GM12891 (cell line): ENCODE results near the gene SCP2.

Experiments
- DNase-seq: peaks from one replicate; pipeline ENCODE4 v3.0.0; 2011; ENCODE audit warnings: low spot score; ENCODE audit not compliant: insufficient read length
- FAIRE-seq: peaks from 2 replicates; lab custom pipeline; 2011; peaks lifted over from hg19 to GRCh38; lab: Jason Lieb, UNC
- PAX5 ChIP-seq: IDR thresholded peaks from 2 replicates; pipeline ENCODE4 v1.6.1; 2011; ENCODE audit warnings: low read length, moderate library complexity, mild to moderate bottlenecking; ENCODE audit not compliant: insufficient read depth, severe bottlenecking
- POLR2A ChIP-seq: IDR thresholded peaks from 2 replicates; pipeline ENCODE4 v1.6.1; 2011; ENCODE audit warnings: low read depth, low read length, control low read depth
- POLR2AphosphoS5 ChIP-seq: IDR thresholded peaks from 2 replicates; pipeline ENCODE4 v1.6.1; 2011; ENCODE audit warnings: low read depth, low read length, control low read depth
- POU2F2 ChIP-seq: IDR thresholded peaks from 2 replicates; pipeline ENCODE4 v1.6.1; 2011; ENCODE audit warnings: low read depth, mild to moderate bottlenecking, control low read depth, low read length, moderate library complexity
- SPI1 ChIP-seq: IDR thresholded peaks from 2 replicates; pipeline ENCODE4 v1.6.1; 2011; ENCODE audit warnings: low read depth, low read length, control low read depth
- TAF1 ChIP-seq: IDR thresholded peaks from 2 replicates; pipeline ENCODE4 v1.6.1; 2011; ENCODE audit warnings: low read depth, low read length, control low read depth

Gene SCP2

DNA sequence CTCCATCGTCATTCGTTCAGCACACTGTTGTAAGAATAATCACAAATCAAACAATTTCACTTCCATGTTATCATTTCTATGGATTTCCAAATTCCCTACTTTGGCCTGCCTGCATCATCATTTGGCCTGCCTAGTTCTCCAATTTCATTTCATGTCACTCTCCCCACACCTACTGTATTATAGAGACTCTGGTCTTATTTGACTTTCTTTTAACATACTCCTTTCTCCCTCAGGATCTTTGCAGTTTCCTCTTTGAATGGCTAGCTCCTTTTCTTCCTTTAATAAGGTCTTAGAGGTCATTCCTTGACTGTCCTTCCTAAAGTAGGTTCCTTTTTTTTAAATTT is 98.7 kb downstream of the SCP2 start:
- no peak for FAIRE-seq
- TF ChIP-seq SPI1 = no peak
- no peak for TF ChIP-seq POU2F2
- no peak for TF ChIP-seq POLR2AphosphoS5
- no peak for TF ChIP-seq POLR2A
- no peak for TF ChIP-seq TAF1
- TF ChIP-seq PAX5 = no peak

DNA sequence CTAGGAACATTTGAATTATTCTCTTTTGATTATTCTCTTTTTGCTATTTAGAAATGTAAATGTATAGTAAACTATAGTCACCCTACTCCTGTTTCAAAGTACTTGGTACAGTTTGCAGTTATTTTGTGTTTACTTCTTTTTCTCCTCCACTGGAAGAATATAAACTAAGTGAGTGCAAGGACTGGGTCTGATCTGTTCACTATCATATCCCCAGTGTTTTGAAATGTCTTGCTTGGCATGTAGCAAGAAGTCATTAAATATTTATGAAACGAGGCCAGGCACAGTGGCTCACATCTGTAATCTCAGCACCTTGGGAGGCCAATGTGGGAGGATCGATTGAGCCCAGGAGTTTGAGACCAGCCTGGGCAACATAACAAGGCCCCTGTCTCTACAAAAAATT is 99.2 kb downstream of the SCP2 start:
- DNase-seq (no peak), FAIRE-seq (no peak)
- TF ChIP-seq TAF1 (no peak), POU2F2 (no peak), SPI1 (no peak), PAX5 (no peak), POLR2A (no peak), POLR2AphosphoS5 (no peak)

More for the DNA sequence above, 98.7 kb downstream of the SCP2 start:
- no peak for DNase-seq

DNA sequence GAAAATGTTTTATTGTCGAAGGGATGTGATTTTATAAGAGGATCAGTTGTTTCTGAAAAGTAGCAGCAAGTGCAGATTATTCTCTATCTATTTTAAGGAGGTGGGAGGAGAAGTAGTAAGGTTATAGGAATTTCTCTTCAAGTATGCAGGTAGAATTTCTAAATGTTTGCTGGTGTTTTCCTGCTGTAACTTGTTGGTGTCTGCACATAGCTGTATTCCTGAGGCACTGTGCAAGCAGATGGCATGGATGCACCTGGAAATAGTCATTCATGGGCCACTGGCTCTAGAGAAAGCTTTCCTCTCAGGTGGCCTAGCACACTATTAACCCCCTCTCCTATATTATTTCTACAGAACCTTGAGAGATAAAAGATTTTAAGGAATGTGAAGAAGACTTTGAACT is 104.7 kb downstream of the SCP2 start:
- FAIRE-seq = no peak
- TF ChIP-seq TAF1 (no peak), PAX5 (no peak), POU2F2 (no peak), SPI1 (no peak), POLR2A (no peak), POLR2AphosphoS5 (no peak)
- DNase-seq = no peak

DNA sequence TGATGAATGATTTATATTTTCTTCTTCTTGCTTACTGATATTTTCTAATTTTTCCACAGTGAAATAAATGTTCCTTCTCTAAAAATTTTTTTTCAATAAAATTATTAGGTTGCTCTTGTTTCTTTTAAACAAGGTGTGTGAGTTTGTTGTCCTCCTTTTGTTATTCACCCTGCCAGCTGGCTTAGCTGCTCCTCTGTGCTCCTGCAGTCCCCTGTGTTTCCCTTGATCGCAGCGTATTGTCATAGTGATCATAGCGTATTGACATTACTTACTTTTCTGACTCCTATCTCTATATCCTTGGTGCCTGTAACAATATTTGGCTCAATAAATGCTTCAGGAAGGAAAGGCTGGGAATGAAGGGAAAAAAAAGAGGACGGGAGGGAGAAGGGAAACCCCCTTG is 110.1 kb downstream of the SCP2 start:
- TF ChIP-seq POLR2A = no peak
- no peak for FAIRE-seq
- DNase-seq = no peak

DNA sequence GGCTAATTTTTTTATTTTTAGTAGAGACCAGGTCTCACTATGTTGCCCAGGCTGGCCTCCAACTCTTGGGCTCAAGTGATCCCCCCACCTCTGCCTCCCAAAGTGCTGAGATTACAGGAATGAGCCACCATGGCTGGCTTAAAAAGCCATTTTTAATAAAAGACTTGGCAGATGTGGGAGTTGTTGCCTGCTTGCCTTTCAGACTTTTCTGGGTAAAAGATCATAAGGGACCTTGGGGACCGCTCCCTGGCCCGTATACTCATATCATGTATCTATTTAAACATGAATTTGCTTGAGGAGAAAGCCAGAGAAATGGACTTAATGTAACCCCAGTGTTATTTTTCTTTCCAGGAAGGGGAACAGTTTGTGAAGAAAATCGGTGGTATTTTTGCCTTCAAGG is 111.5 kb downstream of the SCP2 start:
- FAIRE-seq (no peak), DNase-seq (no peak)
- TF ChIP-seq POU2F2 (no peak), PAX5 (no peak), POLR2AphosphoS5 (no peak), TAF1 (no peak), SPI1 (no peak), POLR2A (no peak)

DNA sequence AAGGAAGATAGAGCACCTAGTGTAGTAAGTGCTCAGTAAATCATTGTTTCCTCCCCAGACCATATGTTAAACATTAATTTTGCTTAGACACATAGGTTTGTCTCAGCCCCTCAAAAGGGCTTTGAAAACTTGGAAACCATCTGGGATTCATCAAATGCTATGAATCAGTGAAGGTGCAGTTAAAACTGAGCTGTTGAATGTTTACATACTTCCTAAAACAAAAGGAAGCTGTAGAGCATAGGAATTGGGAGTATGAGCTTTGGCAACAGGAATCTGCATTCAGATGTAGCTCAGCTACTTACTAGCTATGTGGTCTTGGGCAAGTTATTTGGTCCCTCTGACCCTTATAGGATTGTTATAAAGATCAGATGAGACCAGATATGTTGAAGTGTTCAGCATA is 116.2 kb downstream of the SCP2 start:
- DNase-seq (no peak), FAIRE-seq (no peak)
- TF ChIP-seq TAF1 (no peak), PAX5 (no peak), POU2F2 (no peak), POLR2AphosphoS5 (no peak), POLR2A (no peak), SPI1 (no peak)

DNA sequence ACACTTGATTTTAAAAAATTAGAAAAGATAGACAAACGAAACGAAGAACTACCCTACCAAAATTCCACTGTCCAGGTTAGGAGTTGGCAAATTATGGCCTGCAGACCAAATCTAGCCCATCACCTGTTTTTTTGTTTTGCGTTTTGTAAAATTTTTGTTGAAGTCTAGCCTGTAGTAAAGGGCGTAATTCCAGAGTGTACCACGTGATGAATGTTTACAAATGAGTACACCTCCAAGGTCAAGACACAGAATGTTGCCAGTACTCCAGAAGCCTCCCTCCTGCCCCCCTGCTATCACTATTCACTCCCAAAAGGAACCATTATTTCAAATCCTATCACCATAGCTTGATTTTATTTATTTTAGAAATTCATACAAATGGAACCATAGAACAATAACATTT is 117.8 kb downstream of the SCP2 start:
- TF ChIP-seq SPI1 = no peak
- no peak for TF ChIP-seq PAX5
- no peak for TF ChIP-seq TAF1
- TF ChIP-seq POLR2AphosphoS5 = no peak
- TF ChIP-seq POU2F2 = no peak
- no peak for TF ChIP-seq POLR2A
- DNase-seq (no peak), FAIRE-seq (no peak)

DNA sequence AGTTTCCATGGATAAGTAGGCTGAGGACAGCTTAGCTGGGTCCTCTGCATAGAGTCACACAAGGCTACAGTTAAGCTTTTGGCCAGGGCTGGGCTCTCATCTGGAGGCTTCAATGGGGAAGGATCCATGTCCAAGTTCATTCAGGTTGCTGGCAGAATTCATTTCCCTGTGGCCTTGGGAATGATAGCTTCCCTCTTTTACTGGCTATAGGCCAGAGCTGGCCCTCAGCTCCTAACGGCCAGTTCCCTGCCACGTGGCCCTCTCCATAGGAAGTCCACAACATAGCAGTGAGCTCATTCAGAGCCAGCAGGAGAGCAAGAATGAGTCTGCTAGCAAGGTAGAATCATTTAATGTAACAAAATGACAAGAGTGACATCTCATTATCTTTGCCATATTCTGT is 119.9 kb downstream of the SCP2 start:
- no peak for TF ChIP-seq SPI1
- TF ChIP-seq POLR2AphosphoS5 = no peak
- no peak for TF ChIP-seq PAX5
- TF ChIP-seq TAF1 = no peak
- no peak for TF ChIP-seq POU2F2
- no peak for TF ChIP-seq POLR2A
- DNase-seq = no peak

DNA sequence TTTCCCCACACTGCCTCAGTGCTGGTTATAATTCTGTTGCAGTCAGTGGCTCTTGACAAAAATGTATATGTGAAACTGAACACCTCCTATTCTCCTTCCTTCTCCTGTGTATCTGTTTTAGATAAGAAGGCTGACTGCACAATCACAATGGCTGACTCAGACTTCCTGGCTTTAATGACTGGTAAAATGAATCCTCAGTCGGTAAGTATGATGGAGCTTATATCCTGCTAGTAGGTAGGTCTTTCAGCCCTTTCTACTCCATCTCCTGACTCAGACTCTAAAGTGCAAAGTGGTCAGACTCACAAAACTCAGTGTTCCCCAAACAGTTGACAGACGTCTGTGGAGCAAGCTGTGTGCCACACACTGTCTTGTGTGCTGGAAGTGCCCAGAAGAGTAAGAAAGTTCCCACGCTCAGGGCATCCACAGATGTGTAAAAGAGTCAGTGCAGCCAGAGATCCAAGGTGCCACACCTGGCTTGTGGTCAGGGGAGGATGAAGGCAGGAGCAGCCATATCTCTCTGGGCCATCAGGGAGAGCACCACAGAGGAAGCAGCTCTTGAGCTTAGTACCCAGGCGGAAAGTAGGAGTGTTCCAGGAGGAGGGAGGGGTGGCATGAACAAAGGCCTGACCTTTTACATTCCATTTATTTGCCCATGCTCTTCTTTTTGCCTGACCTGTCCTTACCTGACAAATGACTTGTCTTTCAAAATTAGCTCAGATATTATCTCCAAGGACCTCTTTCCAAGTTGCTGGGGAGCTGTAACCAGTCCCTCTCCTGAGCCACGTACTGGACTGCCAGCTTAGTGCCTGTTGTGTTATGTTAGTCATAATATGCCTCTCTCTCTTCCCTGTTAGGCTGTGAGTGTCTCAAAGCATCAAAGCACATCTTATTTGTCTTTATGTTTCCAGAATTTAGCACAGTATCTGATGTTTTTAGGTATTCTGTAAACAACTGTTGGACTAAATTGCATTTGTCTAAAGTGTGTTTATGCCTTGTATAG is 121.0 kb downstream of the SCP2 start:
- no peak for TF ChIP-seq PAX5
- no peak for TF ChIP-seq POLR2AphosphoS5
- no peak for TF ChIP-seq POLR2A
- no peak for TF ChIP-seq SPI1
- TF ChIP-seq POU2F2 = no peak
- no peak for TF ChIP-seq TAF1
- DNase-seq (no peak), FAIRE-seq (no peak)

More for the DNA sequence above, 119.9 kb downstream of the SCP2 start:
- FAIRE-seq = no peak

DNA sequence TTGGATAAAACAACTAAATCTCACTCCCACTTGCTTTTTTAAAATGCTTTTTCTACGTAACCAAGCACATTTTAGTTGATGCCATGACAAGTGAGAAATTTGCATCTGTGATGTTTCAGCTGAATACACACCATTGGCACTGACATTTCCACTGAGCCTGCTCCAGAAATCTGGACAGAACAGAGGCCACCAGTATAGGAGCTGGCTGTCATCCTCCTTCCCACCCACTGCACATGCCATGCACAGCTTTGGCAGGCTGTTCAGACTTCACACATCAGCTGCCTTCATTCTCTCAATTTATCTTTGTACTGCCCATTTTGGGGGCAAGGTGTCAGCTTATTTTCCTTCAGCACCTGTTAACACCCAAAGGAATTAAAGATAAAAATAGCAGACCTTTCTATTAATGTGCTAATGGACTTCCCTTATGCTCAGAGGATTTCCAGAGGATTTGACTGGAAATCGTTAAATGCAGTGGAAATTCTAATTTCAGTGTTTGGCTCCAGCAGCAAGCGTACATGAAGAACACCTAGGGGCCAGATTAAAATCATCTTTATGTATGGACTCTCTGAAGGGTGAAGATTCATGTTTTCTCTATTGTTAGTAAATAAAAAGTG is 122.0 kb downstream of the SCP2 start:
- DNase-seq = no peak
- TF ChIP-seq POLR2AphosphoS5 (no peak), TAF1 (no peak), POLR2A (no peak)
- FAIRE-seq = no peak

DNA sequence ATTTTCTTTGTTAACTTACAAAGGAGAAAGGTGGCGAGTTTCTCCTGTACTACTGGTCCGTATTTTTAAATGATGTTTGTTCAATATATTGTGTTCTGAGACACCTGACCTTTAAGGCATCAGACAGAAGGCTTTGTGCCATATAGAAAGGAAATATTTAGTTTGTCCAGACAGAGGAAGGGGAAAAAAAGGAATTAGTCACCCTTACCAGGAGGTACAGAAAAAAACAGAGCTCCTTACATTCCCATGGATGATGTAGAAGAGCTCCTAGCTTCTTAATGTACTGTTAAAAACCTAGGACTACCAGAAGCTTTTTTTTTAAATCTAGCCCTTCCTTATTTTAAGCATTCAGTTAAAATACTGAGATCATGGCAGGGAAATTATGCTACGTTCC is 122.5 kb downstream of the SCP2 start:
- DNase-seq = no peak
- no peak for FAIRE-seq
- TF ChIP-seq SPI1 (no peak), TAF1 (no peak), POLR2A (no peak), POU2F2 (no peak), POLR2AphosphoS5 (no peak), PAX5 (no peak)
